GM19324 (cell line): Measurements from ENCODE around the gene NEK1.
"Not testable (repeated sequence)": the region's sequence is repeated elsewhere in the genome, so short reads cannot be mapped to it uniquely, and the experiment has no call there.

Experiments
- ATAC-seq: cut with Tn5 transposase; IDR thresholded peaks from one replicate; pipeline ENCODE4 v1.9.1; 2021; ENCODE audit warnings: mild to moderate bottlenecking, moderate library complexity; ENCODE audit not compliant: unreplicated experiment, low FRiP score

Gene NEK1

DNA sequence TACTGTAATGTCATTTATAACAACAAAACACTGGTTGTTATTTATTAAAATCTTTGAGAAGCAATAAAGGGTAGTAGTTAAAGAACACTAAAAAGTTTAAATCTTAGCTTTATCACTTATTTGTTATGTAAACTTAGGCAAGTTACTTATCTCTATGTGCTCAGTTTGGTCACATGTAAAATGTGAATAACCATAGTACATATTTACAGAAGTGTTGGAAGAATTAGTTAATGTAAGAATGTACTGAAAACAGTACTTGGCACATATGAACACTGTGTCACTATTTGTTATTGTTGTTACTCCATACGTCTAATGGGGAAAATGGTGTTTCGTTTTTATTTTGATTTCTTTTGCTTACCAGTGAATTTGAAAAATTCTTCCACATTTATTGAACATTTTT, 9.1 kb downstream of the NEK1 start:
- no peak for ATAC-seq

DNA sequence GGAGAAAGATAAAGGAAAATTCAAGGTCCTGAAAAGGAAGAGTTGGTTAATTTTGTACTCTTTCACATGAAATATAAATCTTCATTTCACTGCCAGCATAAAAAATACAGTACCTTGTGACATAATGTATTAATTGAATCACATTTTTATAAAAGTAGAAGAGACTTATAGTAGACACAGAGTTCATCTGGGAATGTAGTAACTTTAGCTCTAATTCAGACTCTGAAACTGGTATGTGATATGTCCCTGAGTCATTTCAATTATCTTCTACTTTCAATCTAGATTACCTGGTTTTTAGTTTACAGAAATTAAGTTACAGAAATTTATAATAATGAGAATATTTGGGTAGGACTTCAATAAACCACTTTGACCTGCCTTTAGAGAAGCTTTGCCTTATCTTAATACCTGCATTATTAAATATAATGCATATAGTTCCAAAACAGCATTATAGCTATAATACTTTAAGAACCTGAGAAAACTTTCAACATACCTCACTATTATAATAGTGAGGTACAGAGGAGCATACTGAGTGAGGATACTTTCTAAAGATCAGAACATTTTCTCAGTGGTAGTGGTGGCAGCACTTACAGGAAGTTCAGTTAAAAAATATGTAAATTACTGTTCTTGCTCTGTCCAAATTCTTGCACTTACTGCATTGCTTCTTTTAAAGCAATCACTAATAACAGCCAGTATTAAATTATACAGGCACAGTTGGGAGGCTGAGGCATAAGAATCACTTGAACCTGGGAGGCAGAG, 11.2 kb downstream of the NEK1 start:
- no peak for ATAC-seq

DNA sequence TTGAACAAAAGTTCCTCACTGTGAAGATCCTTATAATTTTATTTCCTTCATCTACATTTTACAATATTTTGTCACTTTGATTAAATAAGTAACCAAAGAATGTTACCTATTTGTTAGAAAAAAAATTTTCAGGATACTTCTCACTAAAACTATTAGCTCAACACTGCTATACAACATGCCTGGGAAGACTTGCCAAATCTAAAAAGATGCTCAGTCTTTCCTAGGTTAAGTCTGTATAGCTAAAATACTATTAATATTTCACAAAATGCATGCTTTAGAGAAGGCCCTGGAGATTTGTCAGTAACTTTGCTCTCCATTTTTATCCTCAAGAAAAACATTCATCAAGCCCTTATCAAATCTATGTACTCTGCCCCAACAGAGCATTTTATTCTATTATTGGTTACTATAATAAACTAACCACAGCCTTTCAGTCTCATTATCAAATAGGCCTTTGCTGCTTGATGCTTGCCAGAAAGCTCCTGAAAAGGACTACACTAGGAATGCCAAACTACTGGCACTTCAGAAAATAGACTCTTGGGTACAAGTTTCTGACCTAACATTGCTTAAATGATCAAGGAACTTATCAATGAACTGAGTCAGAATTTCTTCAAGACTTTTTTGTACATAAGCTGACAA, 17.7 kb downstream of the NEK1 start:
- ATAC-seq = no peak

- ATAC-seq = no peak
These were observed 19.3 kb downstream of the NEK1 start for GRCh38 chr4:169593050-169593560.

DNA sequence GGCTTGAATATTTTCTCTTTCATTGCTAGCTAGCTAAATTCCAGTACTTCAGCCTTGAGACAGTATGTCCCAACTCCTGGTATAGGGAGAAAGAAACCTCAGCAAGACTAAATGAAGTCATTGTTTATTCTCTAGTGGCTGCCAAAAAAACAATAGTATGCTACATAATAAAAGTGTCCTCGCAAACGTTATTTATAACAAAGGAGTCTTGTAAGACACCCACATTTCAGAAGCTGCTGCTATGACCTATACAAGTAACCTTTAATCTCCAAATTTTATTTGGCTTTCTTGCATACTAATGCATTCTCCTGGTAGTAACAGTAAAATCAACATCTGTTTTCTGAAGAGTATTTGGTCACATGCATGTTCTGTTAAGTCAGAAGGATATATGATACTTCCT, 28.8 kb downstream of the NEK1 start:
- no peak for ATAC-seq

DNA sequence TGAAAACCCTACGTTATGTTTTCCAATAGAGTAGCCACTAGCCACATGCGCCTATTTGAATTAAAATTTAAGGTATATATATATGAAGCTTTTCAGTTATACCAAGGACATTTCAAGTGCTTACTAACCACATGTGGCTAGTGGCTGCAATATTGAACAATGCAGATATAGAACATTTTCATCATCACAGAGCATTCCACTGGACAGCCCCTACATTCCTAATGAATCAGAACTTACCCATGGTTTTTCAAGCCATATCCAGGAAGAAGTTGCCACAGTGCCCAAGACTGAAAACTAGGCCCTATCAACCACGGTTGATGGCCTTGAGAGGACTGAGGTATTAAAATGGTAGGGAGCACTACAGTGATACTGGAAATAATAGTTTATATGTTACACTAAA, 29.7 kb downstream of the NEK1 start:
- no peak for ATAC-seq

DNA sequence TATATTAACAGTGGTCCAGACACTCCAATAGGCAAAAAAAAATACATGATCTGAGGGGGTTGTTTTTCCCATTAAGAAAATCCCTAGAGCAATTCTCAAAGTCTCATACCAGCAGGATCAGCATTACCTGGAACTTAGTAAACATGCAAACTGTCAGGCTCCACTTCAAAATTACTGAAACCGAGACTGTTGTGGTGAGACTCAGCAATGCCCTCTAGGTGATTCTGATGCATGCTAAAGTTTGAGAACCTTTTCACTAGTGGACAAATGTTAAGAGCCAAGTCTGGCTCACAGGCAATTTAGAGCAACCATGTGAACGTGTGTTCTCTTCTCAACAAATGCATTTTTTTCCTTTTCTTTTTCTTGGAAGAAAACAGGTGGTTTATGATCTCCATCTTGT, 30.2 kb downstream of the NEK1 start:
- ATAC-seq = no peak

GRCh38 chr4:169573889-169574288, 38.5 kb downstream of the NEK1 start:
- no peak for ATAC-seq

DNA sequence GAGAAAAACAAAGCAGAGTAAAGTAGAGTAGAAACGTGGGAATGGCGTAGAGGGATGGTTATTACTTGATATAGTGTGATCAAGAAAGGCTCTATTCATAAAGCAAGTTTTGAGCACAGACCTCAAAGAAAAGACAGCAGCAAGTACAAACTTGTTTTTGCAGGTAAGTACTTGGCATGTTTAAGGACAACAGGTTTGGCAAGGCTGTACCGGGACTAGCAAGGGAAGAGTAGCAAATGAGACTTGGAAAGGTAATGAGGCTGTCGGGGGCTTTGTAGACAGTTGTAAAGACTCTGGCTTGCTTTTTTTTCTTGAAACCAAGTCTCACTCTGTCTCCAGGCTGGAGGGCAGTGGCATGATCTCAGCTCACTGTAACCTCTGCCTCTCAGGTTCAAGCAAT, 40.9 kb downstream of the NEK1 start:
- ATAC-seq = no peak

DNA sequence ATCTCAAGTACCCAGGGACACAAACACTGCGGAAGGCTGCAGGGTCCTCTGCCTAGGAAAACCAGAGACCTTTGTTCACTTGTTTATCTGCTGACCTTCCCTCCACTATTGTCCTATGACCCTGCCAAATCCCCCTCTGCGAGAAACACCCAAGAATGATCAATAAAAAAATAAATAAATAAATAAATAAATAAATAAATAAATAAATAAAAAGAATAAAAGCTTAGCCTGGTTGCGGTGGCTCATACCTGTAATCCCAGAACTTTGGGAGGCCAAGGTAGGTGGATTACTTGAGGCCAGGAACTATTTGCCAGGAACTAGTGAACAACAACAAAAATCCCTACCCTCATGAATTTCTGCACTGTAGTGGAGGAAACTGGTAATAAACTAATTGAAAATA, 41.4 kb downstream of the NEK1 start:
- ATAC-seq = not testable (repeated sequence)

DNA sequence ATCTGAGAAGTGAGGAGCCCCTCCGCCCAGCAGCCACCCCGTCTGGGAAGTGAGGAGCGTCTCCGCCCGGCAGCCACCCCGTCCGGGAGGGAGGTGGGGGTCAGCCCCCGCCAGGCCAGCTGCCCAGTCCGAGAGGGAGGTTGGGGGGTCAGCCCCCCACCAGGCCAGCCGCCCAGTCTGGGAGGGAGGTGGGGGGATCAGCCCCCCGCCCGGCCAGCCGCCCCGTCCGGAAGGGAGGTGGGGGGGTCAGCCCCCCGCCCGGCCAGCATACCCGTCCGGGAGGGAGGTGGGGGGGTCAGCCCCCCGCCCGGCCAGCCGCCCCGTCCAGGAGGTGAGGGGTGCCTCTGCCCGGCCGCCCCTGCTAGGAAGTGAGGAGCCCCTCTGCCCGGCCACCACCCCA, 42.1 kb downstream of the NEK1 start:
- ATAC-seq = not testable (repeated sequence)

- not testable (repeated sequence) for ATAC-seq
These were observed 43.2 kb downstream of the NEK1 start for GRCh38 chr4:169569188-169569587.

DNA sequence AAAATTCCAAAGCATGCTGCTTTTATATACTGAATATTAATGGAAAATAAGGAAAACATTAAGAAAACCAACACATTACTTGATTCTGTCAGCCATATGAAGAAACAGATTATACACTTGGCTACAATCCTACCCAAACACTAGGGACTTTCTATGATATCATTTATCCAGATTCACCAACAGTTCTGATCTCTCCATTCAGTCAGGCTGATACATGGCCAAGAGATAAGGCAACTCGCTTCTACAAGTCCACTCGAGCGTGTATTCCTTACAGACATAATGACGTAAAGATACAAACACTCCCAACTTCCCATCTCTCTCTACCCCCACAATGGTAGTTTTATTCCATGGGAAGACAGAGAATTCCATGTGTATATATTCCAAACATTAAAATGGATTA, 44.5 kb downstream of the NEK1 start:
- ATAC-seq = no peak

DNA sequence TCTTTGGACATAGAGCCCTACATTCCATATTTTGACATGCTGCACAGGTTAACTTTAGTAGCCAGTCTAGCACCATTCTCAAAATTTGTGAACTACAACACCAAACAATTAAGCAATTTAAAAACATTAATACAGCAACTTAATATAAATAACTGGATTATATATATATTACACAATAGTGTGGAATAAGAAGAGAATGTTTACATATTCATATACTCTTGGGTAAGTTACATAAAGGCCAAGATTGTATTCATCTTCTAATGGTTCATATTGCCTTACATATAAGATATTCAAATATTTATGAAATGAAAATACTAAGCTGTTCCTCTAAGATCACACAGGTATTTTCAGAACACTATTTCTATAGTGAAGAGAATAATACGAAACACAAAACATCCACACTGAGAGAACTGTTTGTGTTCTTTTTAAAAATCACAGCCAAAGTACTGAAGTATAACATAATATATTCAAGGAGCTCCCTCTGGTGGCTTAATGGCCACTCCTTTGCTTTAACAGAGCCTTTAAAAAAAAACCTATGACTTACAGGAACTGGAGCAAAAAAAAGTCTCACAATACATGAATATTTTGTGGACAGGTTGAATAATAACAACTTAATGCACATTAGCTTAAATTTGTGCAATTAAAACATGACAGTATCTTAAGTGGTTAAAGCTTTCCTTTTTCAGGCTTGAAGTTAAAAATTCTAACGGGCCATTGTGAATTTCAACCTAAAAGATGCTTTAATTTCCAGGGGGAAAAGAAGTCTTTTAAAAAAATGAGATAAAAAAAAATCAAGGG, 46.2 kb downstream of the NEK1 start:
- no peak for ATAC-seq

DNA sequence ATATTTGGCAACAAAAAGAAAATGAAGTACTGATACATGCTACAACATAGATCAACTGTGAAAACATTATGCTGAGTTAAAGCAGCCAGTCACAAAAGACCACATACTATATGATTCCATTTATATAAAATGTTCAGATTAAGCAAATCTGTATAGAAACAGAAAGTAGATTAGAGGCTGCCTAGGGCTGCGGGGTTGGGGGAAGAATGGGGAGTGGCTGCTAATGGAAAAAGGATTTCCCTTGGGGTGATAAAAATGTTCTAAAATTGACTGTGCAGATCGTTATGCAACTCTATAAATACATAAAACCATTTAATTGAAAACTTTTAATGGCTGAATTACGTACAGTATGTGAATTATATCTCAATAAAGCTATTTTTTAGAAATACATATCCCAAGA, 46.8 kb downstream of the NEK1 start:
- no peak for ATAC-seq

DNA sequence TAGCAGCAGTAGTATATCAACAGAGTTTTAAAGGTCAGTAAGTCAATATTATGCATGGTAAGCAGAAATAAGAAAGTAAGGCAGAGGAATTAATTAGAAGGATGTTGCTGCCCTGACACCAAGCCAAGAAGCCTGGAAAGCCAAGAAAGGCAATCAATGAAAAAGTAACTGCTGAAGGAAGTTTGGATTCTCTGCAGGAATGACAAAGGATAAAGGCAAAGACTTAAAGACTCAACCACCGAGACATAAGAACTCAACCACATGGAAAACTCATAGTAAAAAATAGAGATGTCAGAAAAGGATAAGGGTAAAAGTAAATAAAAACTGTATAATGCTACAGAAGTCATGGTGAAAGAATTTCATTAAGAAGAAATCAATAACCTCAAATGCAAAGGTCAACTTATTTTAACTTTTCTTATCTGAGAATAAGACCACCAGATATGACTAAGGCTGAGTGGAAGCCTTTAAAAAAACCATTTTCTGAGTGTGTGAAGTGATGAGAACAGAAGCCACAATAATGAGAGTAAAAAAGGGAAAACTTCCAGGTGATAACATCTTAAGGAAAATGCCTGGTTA, 55.2 kb downstream of the NEK1 start:
- ATAC-seq = no peak

- ATAC-seq = not testable (repeated sequence)
These were observed 65.8 kb downstream of the NEK1 start for GRCh38 chr4:169546548-169546947.

- no peak for ATAC-seq
These were observed 71.6 kb downstream of the NEK1 start for GRCh38 chr4:169540774-169541173.

- ATAC-seq = no peak
These were observed 82.3 kb downstream of the NEK1 start for GRCh38 chr4:169530048-169530447.

DNA sequence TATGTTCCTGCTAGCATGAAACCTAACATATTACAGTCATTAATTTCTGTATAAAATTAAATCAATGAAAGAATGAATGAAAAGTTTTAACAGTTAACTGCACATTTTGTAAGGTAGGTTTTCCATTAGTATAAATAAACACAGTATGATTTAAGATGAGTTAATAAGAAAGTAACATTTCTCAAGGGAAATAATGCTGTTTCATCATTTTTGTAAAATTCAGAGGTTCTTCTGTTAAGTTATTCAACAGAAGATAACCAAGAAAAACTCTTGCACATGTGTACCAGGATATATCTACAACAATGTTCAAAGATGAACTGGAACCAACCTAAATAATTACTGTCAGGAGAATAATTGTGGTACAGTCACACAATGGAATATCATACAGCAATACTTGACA, 88.6 kb downstream of the NEK1 start:
- no peak for ATAC-seq

DNA sequence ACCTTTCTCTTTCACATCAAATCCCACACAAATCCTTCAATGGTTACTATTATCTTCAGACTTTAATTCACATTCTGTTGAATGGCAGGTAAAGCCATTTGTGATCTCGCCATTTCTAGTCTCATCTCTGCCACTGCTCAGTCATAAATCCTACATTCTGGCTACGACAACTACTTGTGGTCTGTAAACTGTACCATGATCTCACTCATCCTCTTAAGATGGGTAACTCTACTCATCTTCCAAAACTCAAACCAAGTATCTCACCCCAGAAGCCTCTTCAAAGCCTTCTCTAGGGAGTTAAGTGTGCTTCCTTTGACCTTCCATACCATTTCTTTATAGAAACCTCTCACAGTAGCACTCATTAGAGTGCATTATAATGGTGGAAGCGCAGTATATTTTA, 101.8 kb downstream of the NEK1 start:
- no peak for ATAC-seq
